ENCODE results near the gene NSUN2.

GRCh38 chr5:6606884-6607558, 25.8 kb downstream of the NSUN2 start:
- no peak for TF ChIP-seq CTCF (conservative IDR thresholded peaks at IDR 0.05)
- no peak for TF ChIP-seq EZH2 (IDR thresholded peaks at IDR 0.05; ENCODE audit: low read depth)
